Nephron (organoid): ENCODE measurements around the gene LTB4R.

ENCODE experiments used
- H3K27ac Mint-ChIP-seq, 3 experiments: 2 replicates each; pipeline ENCODE4 v1.8.0; 2020; ENCODE audit warnings: mixed read lengths in 3 of 3, mild to moderate bottlenecking in 2 of 3, moderate library complexity in 1 of 3
- H3K27me3 Mint-ChIP-seq: 2 replicates; pipeline ENCODE4 v1.8.0; 2021; ENCODE audit warnings: low read depth, mild to moderate bottlenecking, moderate library complexity, mixed read lengths
- H3K36me3 Mint-ChIP-seq: 2 replicates; pipeline ENCODE4 v1.8.0; 2020; ENCODE audit warnings: low read depth, mixed read lengths
- H3K4me1 Mint-ChIP-seq: 2 replicates; pipeline ENCODE4 v1.8.0; 2020; ENCODE audit warnings: mixed read lengths
- H3K4me3 Mint-ChIP-seq, 3 experiments: 2 replicates each; pipeline ENCODE4 v1.8.0; 2020; ENCODE audit warnings: mild to moderate bottlenecking in 3 of 3, mixed read lengths in 3 of 3, moderate library complexity in 2 of 3
- H3K9me3 Mint-ChIP-seq: 2 replicates; pipeline ENCODE4 v1.8.0; 2020; ENCODE audit warnings: mixed read lengths
- CTCF ChIP-seq, 3 experiments: fragments of 200-600 bp; sonication (generic); IDR thresholded peaks; one replicate each; pipeline ENCODE4 v1.5.0; 2021; ENCODE audit warnings: antibody characterized with exemption in 3 of 3; ENCODE audit not compliant: unreplicated experiment in 3 of 3

LTB4R gene

GRCh38 chr14:24366413-24366720 is 55.1 kb downstream of the LTB4R start:
- peaks cover 37% of the 10 kb centered on the region for H3K4me1 Mint-ChIP-seq
- no peak for TF ChIP-seq CTCF (IDR thresholded peaks at IDR 0.05; ENCODE audit: unreplicated experiment in 3 of 3)
- H3K27me3 Mint-ChIP-seq = peaks cover 5% of the 10 kb centered on the region
- H3K9me3 Mint-ChIP-seq = no peaks in the 10 kb centered on the region
- peaks cover 5% of the 10 kb centered on the region for H3K36me3 Mint-ChIP-seq
- peak overlapping the region; percentile 83 to 95 (median 92) for H3K4me3 Mint-ChIP-seq
- peak overlapping the region; percentile 99 to 100 (median 100) for H3K27ac Mint-ChIP-seq

- H3K4me3 Mint-ChIP-seq = peak overlapping the region; percentile 89 to 95 (median 92)
- H3K4me1 Mint-ChIP-seq = peaks cover 41% of the 10 kb centered on the region
- H3K27ac Mint-ChIP-seq = peak overlapping the region; percentile 99 to 100 (median 100)
- peaks cover under 1% of the 10 kb centered on the region for H3K27me3 Mint-ChIP-seq
- TF ChIP-seq CTCF (IDR thresholded peaks at IDR 0.05; ENCODE audit: unreplicated experiment in 3 of 3) = no peak
- no peaks in the 10 kb centered on the region for H3K9me3 Mint-ChIP-seq
- H3K36me3 Mint-ChIP-seq = peaks cover 9% of the 10 kb centered on the region
Measured at GRCh38 chr14:24366721-24367513, 55.6 kb downstream of the LTB4R start.
